ENCODE data around the gene FOXC1. TPM values are rescaled to one million over a fixed set of nuclear protein-coding genes. Genes with fewer than 3 reads are reported as not detected.

FOXC1 gene
- total and polyA plus RNA-seq, 4 donors = 15.1 to 105 (median 49.1) TPM

- Histone ChIP-seq H3K9me3 (ENCODE audit: control insufficient read depth, insufficient read depth, low read length) (no peaks in the 10 kb centered on the region), H3K27ac (ENCODE audit: low read depth, low read length) (no peak overlapping the region), H3K27me3 (ENCODE audit: control insufficient read depth, insufficient read depth, low read length) (no peaks in the 10 kb centered on the region), H3K36me3 (ENCODE audit: control insufficient read depth, insufficient read depth, low read length) (no peaks in the 10 kb centered on the region), H3K4me3 (ENCODE audit: low read depth, low read length) (no peak overlapping the region), H3K4me1 (ENCODE audit: control insufficient read depth, insufficient read depth, low read length) (peaks cover 19% of the 10 kb centered on the region)
- no peak for DNase-seq (ENCODE audit: low read depth in 4 of 6, low spot score in 6 of 6)
- 85% methylated on average over 31 of the region's 31 CpGs for WGBS (ENCODE audit: insufficient coverage)
Observed at GRCh38 chr6:1581120-1581991, 28.4 kb upstream of the FOXC1 start.

- 96% methylated on average over 4 of the region's 5 CpGs for WGBS (ENCODE audit: insufficient coverage)
- H3K4me3 ChIP-seq (ENCODE audit: low read depth, low read length) = no peak overlapping the region
- DNase-seq (ENCODE audit: low read depth in 4 of 6, low spot score in 6 of 6) = no peak
Observed at GRCh38 chr6:1584146-1584545, 25.6 kb upstream of the FOXC1 start.

GRCh38 chr6:1584996-1585668 lies 24.6 kb upstream of the FOXC1 start:
- 83% methylated on average over 7 of the region's 14 CpGs for WGBS (ENCODE audit: insufficient coverage)
- Histone ChIP-seq H3K9me3 (ENCODE audit: control insufficient read depth, insufficient read depth, low read length) (no peaks in the 10 kb centered on the region), H3K27me3 (ENCODE audit: control insufficient read depth, insufficient read depth, low read length) (no peaks in the 10 kb centered on the region), H3K27ac (ENCODE audit: low read depth, low read length) (no peak overlapping the region), H3K4me1 (ENCODE audit: control insufficient read depth, insufficient read depth, low read length) (no peaks in the 10 kb centered on the region), H3K36me3 (ENCODE audit: control insufficient read depth, insufficient read depth, low read length) (no peaks in the 10 kb centered on the region), H3K4me3 (ENCODE audit: low read depth, low read length) (no peak overlapping the region)
- no peak for DNase-seq (ENCODE audit: low read depth in 4 of 6, low spot score in 6 of 6)

More at GRCh38 chr6:1584146-1584545, 25.6 kb upstream of the FOXC1 start:
- Histone ChIP-seq H3K9me3 (ENCODE audit: control insufficient read depth, insufficient read depth, low read length) (no peaks in the 10 kb centered on the region), H3K27ac (ENCODE audit: low read depth, low read length) (no peak overlapping the region), H3K36me3 (ENCODE audit: control insufficient read depth, insufficient read depth, low read length) (no peaks in the 10 kb centered on the region), H3K27me3 (ENCODE audit: control insufficient read depth, insufficient read depth, low read length) (no peaks in the 10 kb centered on the region), H3K4me1 (ENCODE audit: control insufficient read depth, insufficient read depth, low read length) (peaks cover 9% of the 10 kb centered on the region)

GRCh38 chr6:1585669-1586049 lies 24.1 kb upstream of the FOXC1 start:
- no peak for DNase-seq (ENCODE audit: low read depth in 4 of 6, low spot score in 6 of 6)
- H3K36me3 ChIP-seq (ENCODE audit: control insufficient read depth, insufficient read depth, low read length) = no peaks in the 10 kb centered on the region
- H3K27ac ChIP-seq (ENCODE audit: low read depth, low read length) = no peak overlapping the region
- WGBS (ENCODE audit: insufficient coverage) = 81% methylated on average over 12 of the region's 12 CpGs
- no peaks in the 10 kb centered on the region for H3K9me3 ChIP-seq (ENCODE audit: control insufficient read depth, insufficient read depth, low read length)
- H3K27me3 ChIP-seq (ENCODE audit: control insufficient read depth, insufficient read depth, low read length) = no peaks in the 10 kb centered on the region
- no peak overlapping the region for H3K4me3 ChIP-seq (ENCODE audit: low read depth, low read length)
- H3K4me1 ChIP-seq (ENCODE audit: control insufficient read depth, insufficient read depth, low read length) = no peaks in the 10 kb centered on the region

GRCh38 chr6:1586256-1586655 lies 23.5 kb upstream of the FOXC1 start:
- Histone ChIP-seq H3K27ac (ENCODE audit: low read depth, low read length) (no peak overlapping the region), H3K4me1 (ENCODE audit: control insufficient read depth, insufficient read depth, low read length) (no peaks in the 10 kb centered on the region), H3K4me3 (ENCODE audit: low read depth, low read length) (no peak overlapping the region), H3K36me3 (ENCODE audit: control insufficient read depth, insufficient read depth, low read length) (no peaks in the 10 kb centered on the region), H3K27me3 (ENCODE audit: control insufficient read depth, insufficient read depth, low read length) (no peaks in the 10 kb centered on the region), H3K9me3 (ENCODE audit: control insufficient read depth, insufficient read depth, low read length) (no peaks in the 10 kb centered on the region)
- WGBS (ENCODE audit: insufficient coverage) = 80% methylated on average over 1 of the region's 7 CpGs
- no peak for DNase-seq (ENCODE audit: low read depth in 4 of 6, low spot score in 6 of 6)

GRCh38 chr6:1586861-1587450 lies 22.8 kb upstream of the FOXC1 start:
- Histone ChIP-seq H3K27me3 (ENCODE audit: control insufficient read depth, insufficient read depth, low read length) (no peaks in the 10 kb centered on the region), H3K27ac (ENCODE audit: low read depth, low read length) (no peak overlapping the region), H3K4me1 (ENCODE audit: control insufficient read depth, insufficient read depth, low read length) (no peaks in the 10 kb centered on the region), H3K36me3 (ENCODE audit: control insufficient read depth, insufficient read depth, low read length) (no peaks in the 10 kb centered on the region), H3K9me3 (ENCODE audit: control insufficient read depth, insufficient read depth, low read length) (no peaks in the 10 kb centered on the region), H3K4me3 (ENCODE audit: low read depth, low read length) (no peak overlapping the region)
- DNase-seq (ENCODE audit: low read depth in 4 of 6, low spot score in 6 of 6) = no peak
- 100% methylated on average over 4 of the region's 5 CpGs for WGBS (ENCODE audit: insufficient coverage)

GRCh38 chr6:1587546-1587945 lies 22.2 kb upstream of the FOXC1 start:
- WGBS (ENCODE audit: insufficient coverage) = 90% methylated on average over 5 of the region's 7 CpGs
- Histone ChIP-seq H3K4me3 (ENCODE audit: low read depth, low read length) (no peak overlapping the region), H3K4me1 (ENCODE audit: control insufficient read depth, insufficient read depth, low read length) (no peaks in the 10 kb centered on the region), H3K27me3 (ENCODE audit: control insufficient read depth, insufficient read depth, low read length) (no peaks in the 10 kb centered on the region), H3K9me3 (ENCODE audit: control insufficient read depth, insufficient read depth, low read length) (no peaks in the 10 kb centered on the region), H3K36me3 (ENCODE audit: control insufficient read depth, insufficient read depth, low read length) (no peaks in the 10 kb centered on the region), H3K27ac (ENCODE audit: low read depth, low read length) (no peak overlapping the region)
- no peak for DNase-seq (ENCODE audit: low read depth in 4 of 6, low spot score in 6 of 6)

GRCh38 chr6:1587977-1588376 lies 21.7 kb upstream of the FOXC1 start:
- peaks cover 3% of the 10 kb centered on the region for H3K27me3 ChIP-seq (ENCODE audit: control insufficient read depth, insufficient read depth, low read length)
- no peaks in the 10 kb centered on the region for H3K4me1 ChIP-seq (ENCODE audit: control insufficient read depth, insufficient read depth, low read length)
- H3K4me3 ChIP-seq (ENCODE audit: low read depth, low read length) = no peak overlapping the region
- no peak overlapping the region for H3K27ac ChIP-seq (ENCODE audit: low read depth, low read length)
- 96% methylated on average over 6 of the region's 12 CpGs for WGBS (ENCODE audit: insufficient coverage)
- H3K9me3 ChIP-seq (ENCODE audit: control insufficient read depth, insufficient read depth, low read length) = no peaks in the 10 kb centered on the region
- no peaks in the 10 kb centered on the region for H3K36me3 ChIP-seq (ENCODE audit: control insufficient read depth, insufficient read depth, low read length)
- no peak for DNase-seq (ENCODE audit: low read depth in 4 of 6, low spot score in 6 of 6)

GRCh38 chr6:1589208-1589607 lies 20.5 kb upstream of the FOXC1 start:
- H3K4me3 ChIP-seq (ENCODE audit: low read depth, low read length) = no peak overlapping the region
- H3K9me3 ChIP-seq (ENCODE audit: control insufficient read depth, insufficient read depth, low read length) = no peaks in the 10 kb centered on the region
- H3K4me1 ChIP-seq (ENCODE audit: control insufficient read depth, insufficient read depth, low read length) = peaks cover 4% of the 10 kb centered on the region
- H3K27ac ChIP-seq (ENCODE audit: low read depth, low read length) = no peak overlapping the region
- DNase-seq (ENCODE audit: low read depth in 4 of 6, low spot score in 6 of 6) = no peak
- H3K36me3 ChIP-seq (ENCODE audit: control insufficient read depth, insufficient read depth, low read length) = no peaks in the 10 kb centered on the region
- WGBS (ENCODE audit: insufficient coverage) = 100% methylated on average over 1 of the region's 6 CpGs
- peaks cover 14% of the 10 kb centered on the region for H3K27me3 ChIP-seq (ENCODE audit: control insufficient read depth, insufficient read depth, low read length)

All from spinal cord (tissue), 10 donors.